Measurements from ENCODE around the gene ZDHHC8. TPM values are rescaled to one million over a fixed set of nuclear protein-coding genes. Genes with fewer than 3 reads are reported as not detected.

The ZDHHC8 gene
- total RNA-seq, 1 experiment from 2014 or later = 51.7 TPM

DNA sequence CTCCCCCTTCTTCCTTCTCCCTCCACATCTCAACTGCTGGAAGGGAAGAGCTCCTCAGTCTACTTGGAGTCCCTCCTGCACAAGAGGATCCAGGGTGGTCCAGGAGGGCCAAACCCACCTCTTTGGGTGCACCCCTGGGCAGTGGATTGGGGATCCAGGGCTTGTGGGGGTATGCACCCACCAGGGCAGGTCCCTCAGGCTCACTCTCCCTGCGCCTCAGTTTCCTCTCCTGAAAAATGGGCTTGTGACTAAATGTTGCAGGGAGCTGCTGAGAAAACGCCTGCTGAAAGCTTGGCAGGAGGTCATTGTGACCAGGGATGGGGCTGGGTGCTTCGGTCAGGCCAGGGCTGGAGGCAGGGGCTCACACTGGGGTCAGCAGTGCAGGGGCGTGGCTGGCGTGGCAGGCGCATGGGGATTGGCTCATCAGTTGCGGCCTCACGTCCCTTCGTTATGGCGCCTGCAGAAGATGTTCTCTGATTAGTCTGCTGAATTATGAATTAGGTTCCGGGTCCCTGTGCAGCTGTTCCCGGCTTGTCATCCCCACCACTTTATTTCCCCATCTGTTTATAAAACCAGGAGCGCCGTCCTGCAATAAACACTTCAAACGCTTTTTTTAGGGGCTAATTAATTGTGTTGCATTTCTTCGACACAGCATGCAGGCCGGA, 44.9 kb downstream of the ZDHHC8 start:
- Histone ChIP-seq H2BK15ac (ENCODE audit: low read depth, low read length) (no peak overlapping the region), H3K27me3 (ENCODE audit: insufficient read depth, low read length) (no peaks in the 10 kb centered on the region), H3K27ac (ENCODE audit: insufficient read length, low read depth, low read length) (no peak overlapping the region), H3K4ac (ENCODE audit: low read depth, low read length) (no peak overlapping the region), H4K8ac (replicated peaks; ENCODE audit: insufficient read length, low read depth, low read length) (no peak overlapping the region), H3K4me1 (ENCODE audit: insufficient read depth, low read length) (no peaks in the 10 kb centered on the region), H2BK20ac (ENCODE audit: low read depth, low read length, poor library complexity, severe bottlenecking) (no peak overlapping the region), H2AK5ac (ENCODE audit: insufficient read length, low read length) (no peak overlapping the region), H2BK120ac (ENCODE audit: low read depth, low read length, poor library complexity, severe bottlenecking) (no peak overlapping the region), H4K5ac (ENCODE audit: insufficient read length, low read depth, low read length) (no peak overlapping the region), H2BK12ac (ENCODE audit: insufficient read length, low read depth, low read length) (no peak overlapping the region), H4K91ac (ENCODE audit: insufficient read length, low read depth, low read length) (no peak overlapping the region), H3K79me2 (ENCODE audit: insufficient read depth, low read length) (no peaks in the 10 kb centered on the region), H2BK5ac (ENCODE audit: insufficient read length, low read length) (no peak overlapping the region), H3K23ac (ENCODE audit: insufficient read length, low read depth, low read length) (no peak overlapping the region), H3K23me2 (ENCODE audit: insufficient read length, low read depth, low read length, poor library complexity, severe bottlenecking) (no peaks in the 10 kb centered on the region), H3K14ac (ENCODE audit: insufficient read depth, low read length) (no peak overlapping the region; the same call in 1 of the 2 replicates), H3K4me2 (ENCODE audit: insufficient read depth, insufficient read length, low read length) (no peak overlapping the region), H2AFZ (ENCODE audit: low read length) (no peak overlapping the region), H3K18ac (ENCODE audit: insufficient read length, low read depth, low read length) (no peak overlapping the region), H3K9ac (ENCODE audit: extremely low read depth, insufficient read length, low read length) (no peak overlapping the region), H4K20me1 (ENCODE audit: control insufficient read depth, insufficient read depth, insufficient read length) (no peaks in the 10 kb centered on the region), H3K79me1 (ENCODE audit: insufficient read depth, low read depth, low read length, poor library complexity, severe bottlenecking) (no peaks in the 10 kb centered on the region), H3T11ph (ENCODE audit: low read length) (no peak overlapping the region), H3K9me3 (ENCODE audit: control insufficient read depth, low read depth, low read length) (no peaks in the 10 kb centered on the region), H3K56ac (ENCODE audit: insufficient read length, low read depth, low read length) (no peak overlapping the region)
- no peaks in the 10 kb centered on the region; the same call in 1 of the 2 replicates for H3K27me3 Mint-ChIP-seq (ENCODE audit: low read depth)
- no peaks in the 10 kb centered on the region for H3K36me3 Mint-ChIP-seq (ENCODE audit: insufficient read depth in 1 of 3, low read depth in 3 of 3)
- no CpG with 5 or more reads among the region's 17 CpGs for WGBS (ENCODE audit: extremely low coverage, insufficient read length, low lambda C conversion rate)
- peaks cover 3 to 21% of the 10 kb centered on the region in 2 experiments; a peak in 2 of 4 replicates for H3K4me1 Mint-ChIP-seq
- no peak for DNase-seq
- no peak overlapping the region; a peak in 1 of 5 replicates for H3K4me3 Mint-ChIP-seq
- no peak overlapping the region for H3K27ac Mint-ChIP-seq
- H3K9me3 Mint-ChIP-seq = no peaks in the 10 kb centered on the region; a peak in 1 of 5 replicates
- TF ChIP-seq, protein P1, sequence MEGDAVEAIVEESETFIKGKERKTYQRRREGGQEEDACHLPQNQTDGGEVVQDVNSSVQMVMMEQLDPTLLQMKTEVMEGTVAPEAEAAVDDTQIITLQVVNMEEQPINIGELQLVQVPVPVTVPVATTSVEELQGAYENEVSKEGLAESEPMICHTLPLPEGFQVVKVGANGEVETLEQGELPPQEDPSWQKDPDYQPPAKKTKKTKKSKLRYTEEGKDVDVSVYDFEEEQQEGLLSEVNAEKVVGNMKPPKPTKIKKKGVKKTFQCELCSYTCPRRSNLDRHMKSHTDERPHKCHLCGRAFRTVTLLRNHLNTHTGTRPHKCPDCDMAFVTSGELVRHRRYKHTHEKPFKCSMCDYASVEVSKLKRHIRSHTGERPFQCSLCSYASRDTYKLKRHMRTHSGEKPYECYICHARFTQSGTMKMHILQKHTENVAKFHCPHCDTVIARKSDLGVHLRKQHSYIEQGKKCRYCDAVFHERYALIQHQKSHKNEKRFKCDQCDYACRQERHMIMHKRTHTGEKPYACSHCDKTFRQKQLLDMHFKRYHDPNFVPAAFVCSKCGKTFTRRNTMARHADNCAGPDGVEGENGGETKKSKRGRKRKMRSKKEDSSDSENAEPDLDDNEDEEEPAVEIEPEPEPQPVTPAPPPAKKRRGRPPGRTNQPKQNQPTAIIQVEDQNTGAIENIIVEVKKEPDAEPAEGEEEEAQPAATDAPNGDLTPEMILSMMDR (conservative IDR thresholded peaks at IDR 0.05) = no peak
